Ishikawa (cell line): ENCODE measurements around the gene ADAMTS7.

Experiments
- CEBPB ChIP-seq: IDR thresholded peaks from 2 replicates; pipeline ENCODE4 v1.6.1; 2012
- CREB1 ChIP-seq: IDR thresholded peaks from 2 replicates; pipeline ENCODE4 v1.6.1; 2012; ENCODE audit warnings: low read depth
- EGR1 ChIP-seq: IDR thresholded peaks from 2 replicates; pipeline ENCODE4 v1.6.1; 2012
- EP300 ChIP-seq: IDR thresholded peaks from 2 replicates; pipeline ENCODE4 v1.6.1; 2012; ENCODE audit warnings: borderline replicate concordance
- FOXM1 ChIP-seq: IDR thresholded peaks from 2 replicates; pipeline ENCODE4 v1.6.1; 2012; ENCODE audit warnings: low read depth, borderline replicate concordance
- NFIC ChIP-seq: IDR thresholded peaks from 2 replicates; pipeline ENCODE4 v1.6.1; 2012
- RAD21 ChIP-seq: IDR thresholded peaks from 2 replicates; pipeline ENCODE4 v1.6.1; 2012; ENCODE audit warnings: low read depth
- TAF1 ChIP-seq: IDR thresholded peaks from 2 replicates; pipeline ENCODE4 v1.6.1; 2012; ENCODE audit warnings: low read depth, mild to moderate bottlenecking
- TCF12 ChIP-seq: IDR thresholded peaks from 2 replicates; pipeline ENCODE4 v1.6.1; 2012; ENCODE audit warnings: low read depth
- TEAD4 ChIP-seq: IDR thresholded peaks from 2 replicates; pipeline ENCODE4 v1.6.1; 2012
- YY1 ChIP-seq: IDR thresholded peaks from 2 replicates; pipeline ENCODE4 v1.6.1; 2012; ENCODE audit warnings: low read depth
- ZBTB7A ChIP-seq: IDR thresholded peaks from 2 replicates; pipeline ENCODE4 v1.6.1; 2012; ENCODE audit warnings: low read depth
- TF ChIP-seq, protein P1 (sequence below): IDR thresholded peaks from 2 replicates; pipeline ENCODE4 v1.6.1; 2012; ENCODE audit warnings: low read depth, mild to moderate bottlenecking
- TF ChIP-seq, protein P2 (sequence below): IDR thresholded peaks from 2 replicates; pipeline ENCODE4 v1.6.1; 2012
- TF ChIP-seq, protein P3 (sequence below): IDR thresholded peaks from 2 replicates; pipeline ENCODE4 v1.6.1; 2012

The ADAMTS7 gene

DNA sequence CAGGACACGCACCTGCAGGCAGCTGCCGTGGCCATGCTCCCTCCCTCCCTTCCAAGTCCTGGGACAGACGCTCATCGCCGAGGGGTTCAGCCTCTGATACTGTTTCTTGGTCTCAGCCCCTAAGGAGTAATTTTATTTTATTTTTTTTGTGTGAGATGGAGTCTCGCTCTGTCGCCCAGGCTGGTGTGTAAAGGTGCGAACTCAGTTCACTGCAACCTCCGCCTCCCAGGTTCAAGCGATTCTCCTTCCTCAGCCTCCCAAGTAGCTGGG is 53.7 kb downstream of the ADAMTS7 start:
- TF ChIP-seq TCF12: no peak
- no peak for TF ChIP-seq NFIC
- TF ChIP-seq FOXM1: no peak
- TF ChIP-seq, protein P1, sequence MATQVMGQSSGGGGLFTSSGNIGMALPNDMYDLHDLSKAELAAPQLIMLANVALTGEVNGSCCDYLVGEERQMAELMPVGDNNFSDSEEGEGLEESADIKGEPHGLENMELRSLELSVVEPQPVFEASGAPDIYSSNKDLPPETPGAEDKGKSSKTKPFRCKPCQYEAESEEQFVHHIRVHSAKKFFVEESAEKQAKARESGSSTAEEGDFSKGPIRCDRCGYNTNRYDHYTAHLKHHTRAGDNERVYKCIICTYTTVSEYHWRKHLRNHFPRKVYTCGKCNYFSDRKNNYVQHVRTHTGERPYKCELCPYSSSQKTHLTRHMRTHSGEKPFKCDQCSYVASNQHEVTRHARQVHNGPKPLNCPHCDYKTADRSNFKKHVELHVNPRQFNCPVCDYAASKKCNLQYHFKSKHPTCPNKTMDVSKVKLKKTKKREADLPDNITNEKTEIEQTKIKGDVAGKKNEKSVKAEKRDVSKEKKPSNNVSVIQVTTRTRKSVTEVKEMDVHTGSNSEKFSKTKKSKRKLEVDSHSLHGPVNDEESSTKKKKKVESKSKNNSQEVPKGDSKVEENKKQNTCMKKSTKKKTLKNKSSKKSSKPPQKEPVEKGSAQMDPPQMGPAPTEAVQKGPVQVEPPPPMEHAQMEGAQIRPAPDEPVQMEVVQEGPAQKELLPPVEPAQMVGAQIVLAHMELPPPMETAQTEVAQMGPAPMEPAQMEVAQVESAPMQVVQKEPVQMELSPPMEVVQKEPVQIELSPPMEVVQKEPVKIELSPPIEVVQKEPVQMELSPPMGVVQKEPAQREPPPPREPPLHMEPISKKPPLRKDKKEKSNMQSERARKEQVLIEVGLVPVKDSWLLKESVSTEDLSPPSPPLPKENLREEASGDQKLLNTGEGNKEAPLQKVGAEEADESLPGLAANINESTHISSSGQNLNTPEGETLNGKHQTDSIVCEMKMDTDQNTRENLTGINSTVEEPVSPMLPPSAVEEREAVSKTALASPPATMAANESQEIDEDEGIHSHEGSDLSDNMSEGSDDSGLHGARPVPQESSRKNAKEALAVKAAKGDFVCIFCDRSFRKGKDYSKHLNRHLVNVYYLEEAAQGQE: no peak
- TF ChIP-seq EGR1: no peak
- TF ChIP-seq CEBPB: no peak
- TF ChIP-seq YY1: no peak
- TF ChIP-seq CREB1: no peak
- TF ChIP-seq, protein P2, sequence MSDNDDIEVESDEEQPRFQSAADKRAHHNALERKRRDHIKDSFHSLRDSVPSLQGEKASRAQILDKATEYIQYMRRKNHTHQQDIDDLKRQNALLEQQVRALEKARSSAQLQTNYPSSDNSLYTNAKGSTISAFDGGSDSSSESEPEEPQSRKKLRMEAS: no peak
- no peak for TF ChIP-seq TEAD4
- TF ChIP-seq EP300: no peak
- no peak for TF ChIP-seq TAF1
- no peak for TF ChIP-seq ZBTB7A

DNA sequence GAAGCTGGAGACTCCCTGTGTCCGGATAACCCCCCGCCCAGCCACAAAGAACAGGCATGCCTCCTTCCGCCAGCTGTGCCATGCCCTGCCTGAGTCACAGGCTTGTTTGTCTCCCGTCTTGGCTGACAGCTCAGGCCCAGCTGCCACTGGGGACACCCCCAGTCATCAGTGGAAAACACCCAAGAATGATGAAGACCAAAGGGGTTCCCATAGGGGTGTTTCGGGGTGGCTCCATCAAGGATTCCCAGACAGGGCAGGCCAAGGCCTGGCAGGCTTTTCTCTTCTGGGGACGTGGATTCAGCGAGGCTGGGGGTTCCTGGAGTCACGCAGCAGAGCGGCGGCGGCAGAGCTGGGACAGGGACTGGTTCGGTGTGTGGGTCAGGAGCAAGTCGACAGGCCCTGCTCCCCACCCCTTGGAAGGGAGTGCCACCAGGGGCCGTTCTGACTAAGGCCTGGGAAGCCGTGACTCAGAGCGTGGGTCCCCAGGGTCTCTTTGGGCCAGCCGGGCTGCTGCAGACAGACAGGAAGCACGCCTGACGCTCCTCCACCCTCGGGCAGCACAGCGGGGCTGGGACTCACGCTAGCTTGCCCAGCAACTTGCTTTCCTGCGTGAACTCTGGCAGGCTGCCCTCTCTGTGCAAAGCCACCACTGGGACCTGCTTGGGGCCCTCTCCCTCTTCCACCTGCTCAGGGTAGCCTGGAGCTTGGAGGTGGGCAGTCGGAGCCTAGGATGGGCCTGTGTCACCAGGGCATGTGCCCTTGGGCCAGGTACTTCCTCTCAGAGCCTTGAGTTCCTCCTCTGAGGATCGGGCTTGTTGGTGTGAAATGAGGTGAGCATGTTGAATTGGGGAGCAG is 54.3 kb downstream of the ADAMTS7 start:
- peak; percentile 42 for TF ChIP-seq NFIC
- peak; percentile 30; the same call in 1 of the 2 replicates for TF ChIP-seq EP300

DNA sequence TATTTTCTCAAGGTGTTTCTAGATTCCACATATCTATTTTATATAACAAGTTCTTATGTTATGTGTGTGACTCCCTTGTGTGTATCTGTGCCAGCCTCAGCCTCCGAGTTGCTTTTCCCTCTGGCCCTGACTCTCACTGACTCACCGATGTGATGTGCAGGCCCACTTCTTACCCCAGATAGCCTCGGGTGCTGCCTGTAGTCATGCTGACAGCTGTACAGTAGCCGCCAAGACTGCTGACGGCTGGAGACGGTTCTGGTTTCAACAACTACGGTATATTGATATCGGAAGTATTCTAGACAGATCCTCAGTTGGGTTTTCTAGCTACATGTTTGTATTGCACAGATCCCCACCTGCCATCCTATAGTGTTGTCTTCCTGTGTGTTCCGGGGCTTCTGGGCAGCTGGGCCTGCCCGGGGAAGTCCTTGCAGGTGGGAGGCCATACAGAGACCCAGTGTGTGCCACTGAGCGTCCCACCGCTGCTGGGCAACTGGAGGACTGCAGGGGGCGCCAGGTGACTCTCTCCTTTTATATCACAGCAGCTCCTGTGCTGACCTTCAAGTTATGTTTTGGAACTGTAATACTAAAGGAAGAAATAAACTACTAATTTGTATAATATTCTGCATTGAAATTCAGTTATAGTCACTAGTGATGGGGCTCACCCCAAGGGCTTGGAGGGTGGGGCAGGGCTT is 55.2 kb downstream of the ADAMTS7 start:
- TF ChIP-seq RAD21: peak; percentile 58

- TF ChIP-seq FOXM1 (no peak), NFIC (no peak), TAF1 (no peak), RAD21 (no peak), CREB1 (no peak), EP300 (no peak), CEBPB (no peak), EGR1 (no peak), TCF12 (no peak), ZBTB7A (no peak), TEAD4 (no peak), YY1 (no peak)
- TF ChIP-seq, protein P1: no peak
- TF ChIP-seq, protein P3, sequence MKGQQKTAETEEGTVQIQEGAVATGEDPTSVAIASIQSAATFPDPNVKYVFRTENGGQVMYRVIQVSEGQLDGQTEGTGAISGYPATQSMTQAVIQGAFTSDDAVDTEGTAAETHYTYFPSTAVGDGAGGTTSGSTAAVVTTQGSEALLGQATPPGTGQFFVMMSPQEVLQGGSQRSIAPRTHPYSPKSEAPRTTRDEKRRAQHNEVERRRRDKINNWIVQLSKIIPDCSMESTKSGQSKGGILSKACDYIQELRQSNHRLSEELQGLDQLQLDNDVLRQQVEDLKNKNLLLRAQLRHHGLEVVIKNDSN: no peak
- TF ChIP-seq, protein P2: no peak
Observed at GRCh38 chr15:78752492-78753358, 58.5 kb downstream of the ADAMTS7 start.

- TF ChIP-seq ZBTB7A: no peak
- no peak for TF ChIP-seq FOXM1
- TF ChIP-seq EP300: no peak
- TF ChIP-seq, protein P2: no peak
- no peak for TF ChIP-seq NFIC
- TF ChIP-seq TEAD4: no peak
- TF ChIP-seq EGR1: no peak
- TF ChIP-seq CEBPB: no peak
- no peak for TF ChIP-seq YY1
- TF ChIP-seq, protein P1: no peak
Observed at GRCh38 chr15:78751602-78751979, 59.7 kb downstream of the ADAMTS7 start.
